ENCODE results near the gene LEMD2.

The LEMD2 gene

DNA sequence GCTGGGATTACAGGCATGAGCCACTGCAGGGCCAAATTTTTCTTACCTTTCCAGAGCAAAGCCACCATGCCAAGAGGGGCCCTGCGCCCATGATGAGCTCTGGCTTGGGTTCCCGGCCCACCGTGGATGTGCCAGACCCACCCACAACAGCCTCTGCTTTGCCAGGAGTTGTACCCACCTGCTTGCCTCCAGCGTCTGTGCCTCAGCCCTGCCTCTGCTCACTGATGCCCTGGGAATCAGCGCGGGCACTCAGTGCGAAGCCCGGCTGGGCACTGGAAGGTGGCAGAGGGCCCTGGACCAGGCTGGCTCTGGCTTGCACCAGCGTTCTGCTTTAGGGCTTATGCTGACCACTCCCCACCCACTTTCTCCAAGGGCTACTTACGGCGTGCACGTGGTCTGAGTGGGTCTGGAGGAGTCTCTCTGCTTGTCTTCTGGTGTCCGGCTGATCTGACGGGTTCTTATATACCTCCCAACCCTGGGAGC is 14.7 kb upstream of the LEMD2 start, which contains the start of gene MLN:
MLN (minus strand) TSS at position 433 of the 483 bp plus-strand sequence. CDS start 2,840 bp downstream, outside the sequence.
- Histone ChIP-seq H3K27ac (ENCODE audit: low read length) (no peak within 1 kb of the TSS), H3K36me3 (ENCODE audit: control insufficient read depth in 2 of 2, insufficient read depth in 2 of 2, low read length in 2 of 2) (no peaks in the 10 kb centered on the region), H3K9ac (ENCODE audit: low read length in 2 of 2) (no peak within 1 kb of the TSS), H3K4me3 (ENCODE audit: low read length in 2 of 2) (no peak within 1 kb of the TSS), H3K9me3 (ENCODE audit: control insufficient read depth in 2 of 2, low read length in 2 of 2) (no peaks in the 10 kb centered on the region), H3K4me1 (ENCODE audit: control insufficient read depth, insufficient read depth, low read length) (no peaks in the 10 kb centered on the region), H3K27me3 (ENCODE audit: control insufficient read depth in 1 of 2, insufficient read depth in 2 of 2, low read length in 2 of 2) (peaks cover 17 to 31% of the 10 kb centered on the region in 2 donors)

DNA sequence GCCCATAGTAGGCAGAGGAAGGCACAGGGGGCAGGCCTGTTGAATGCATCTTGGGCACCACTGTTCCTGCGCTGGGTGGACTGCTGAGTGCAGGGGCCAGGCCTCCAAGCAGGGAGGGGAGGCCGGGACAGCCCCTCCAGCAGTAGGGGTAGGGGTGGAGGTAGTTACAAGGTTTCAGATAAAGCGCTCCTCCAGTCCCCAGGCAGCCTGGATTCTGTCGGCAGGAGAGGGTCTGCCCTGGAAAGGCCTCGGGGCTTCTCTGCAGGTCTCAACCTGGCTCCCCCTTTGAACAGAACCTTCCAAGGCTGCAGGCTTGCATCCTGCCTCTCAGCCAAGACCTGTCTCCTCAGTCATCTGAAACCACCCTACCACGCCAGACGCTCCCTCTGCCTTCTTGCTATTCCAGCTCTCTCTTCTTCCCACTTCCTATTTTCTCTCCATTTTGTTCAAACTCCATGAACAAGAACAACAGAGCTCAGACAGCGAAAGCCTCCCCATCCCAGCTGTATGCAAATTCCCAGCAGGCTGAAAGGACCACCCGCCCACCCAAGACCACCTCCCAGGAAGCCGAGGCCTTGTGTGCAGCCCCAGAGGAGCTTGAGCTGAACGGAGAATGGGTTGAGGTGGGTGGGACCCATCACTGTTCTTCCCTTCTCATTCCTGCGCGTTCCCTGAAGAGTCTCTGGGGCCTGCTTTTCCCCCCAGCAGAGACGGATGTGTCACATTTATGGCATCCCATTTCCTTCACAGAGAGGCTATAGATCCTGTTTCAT is 13.4 kb upstream of the LEMD2 start:
- Histone ChIP-seq H3K9me3 (ENCODE audit: control insufficient read depth in 2 of 2, low read length in 2 of 2) (no peaks in the 10 kb centered on the region), H3K9ac (ENCODE audit: low read length in 2 of 2) (no peak overlapping the region), H3K4me3 (ENCODE audit: low read length in 2 of 2) (no peak overlapping the region), H3K4me1 (ENCODE audit: control insufficient read depth, insufficient read depth, low read length) (no peaks in the 10 kb centered on the region), H3K27ac (ENCODE audit: low read length) (no peak overlapping the region), H3K27me3 (ENCODE audit: control insufficient read depth in 1 of 2, insufficient read depth in 2 of 2, low read length in 2 of 2) (peaks cover 17 to 29% of the 10 kb centered on the region in 2 donors), H3K36me3 (ENCODE audit: control insufficient read depth in 2 of 2, insufficient read depth in 2 of 2, low read length in 2 of 2) (no peaks in the 10 kb centered on the region)

DNA sequence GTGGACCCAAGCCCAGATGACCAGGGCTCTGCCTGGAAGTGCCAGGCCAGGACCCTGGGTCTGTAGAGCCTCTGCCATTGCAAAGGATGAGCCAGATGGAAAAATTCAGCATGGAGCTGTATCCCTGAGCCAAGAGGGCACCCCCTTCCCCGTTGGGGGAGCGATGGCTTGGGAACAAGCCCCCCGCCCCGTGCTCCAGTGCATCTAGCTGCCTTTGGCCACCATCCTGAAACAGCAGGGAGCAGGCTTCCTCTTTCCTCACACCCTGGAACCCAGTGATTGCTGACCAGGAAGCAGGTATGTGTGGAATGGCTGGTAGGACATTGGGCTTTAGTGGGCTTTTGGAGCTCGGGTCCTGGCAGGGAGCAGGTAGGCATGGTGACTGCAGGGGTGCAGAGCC is 12.7 kb upstream of the LEMD2 start:
- Histone ChIP-seq H3K9ac (ENCODE audit: low read length in 2 of 2) (no peak overlapping the region), H3K9me3 (ENCODE audit: control insufficient read depth in 2 of 2, low read length in 2 of 2) (no peaks in the 10 kb centered on the region), H3K27ac (ENCODE audit: low read length) (no peak overlapping the region), H3K4me1 (ENCODE audit: control insufficient read depth, insufficient read depth, low read length) (no peaks in the 10 kb centered on the region), H3K27me3 (ENCODE audit: control insufficient read depth in 1 of 2, insufficient read depth in 2 of 2, low read length in 2 of 2) (peaks cover 17 to 29% of the 10 kb centered on the region in 2 donors), H3K4me3 (ENCODE audit: low read length in 2 of 2) (no peak overlapping the region), H3K36me3 (ENCODE audit: control insufficient read depth in 2 of 2, insufficient read depth in 2 of 2, low read length in 2 of 2) (no peaks in the 10 kb centered on the region)

DNA sequence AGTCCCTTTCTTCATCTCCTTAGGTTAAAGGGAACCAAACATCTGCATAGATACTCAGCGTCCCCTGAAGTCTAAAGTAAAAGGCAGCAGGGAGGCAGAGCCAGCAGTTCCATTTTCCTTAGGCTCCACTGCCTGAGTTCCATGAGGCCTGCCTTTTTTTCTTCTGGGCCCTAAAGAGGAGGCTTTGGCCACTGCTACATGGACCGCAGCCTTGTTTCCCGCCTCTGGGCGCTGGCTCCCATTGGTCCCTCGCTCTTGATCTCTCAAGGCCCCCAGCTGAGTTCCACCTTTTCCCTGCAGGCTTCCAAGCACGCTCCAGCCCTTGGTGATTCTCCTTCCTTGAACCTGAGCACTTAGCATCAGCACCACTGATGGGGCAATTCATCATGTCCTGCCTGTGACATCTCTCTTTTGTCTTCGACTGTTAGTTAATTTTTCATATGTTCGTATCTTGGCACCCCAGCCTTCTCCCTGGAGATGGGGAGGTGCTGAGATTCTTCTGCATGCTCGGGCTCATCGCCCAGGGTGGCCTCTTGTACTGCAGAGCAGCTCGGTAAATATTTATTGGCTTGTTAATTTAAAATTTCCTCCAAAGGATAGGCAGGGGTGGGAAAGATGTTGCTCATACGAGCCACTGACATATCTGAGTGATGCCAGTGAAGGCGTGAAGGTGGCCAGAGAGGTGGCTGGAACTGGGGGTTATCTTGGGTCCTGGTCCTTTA is 11.5 kb upstream of the LEMD2 start:
- Histone ChIP-seq H3K36me3 (ENCODE audit: control insufficient read depth in 2 of 2, insufficient read depth in 2 of 2, low read length in 2 of 2) (no peaks in the 10 kb centered on the region), H3K4me3 (ENCODE audit: low read length in 2 of 2) (no peak overlapping the region), H3K9me3 (ENCODE audit: control insufficient read depth in 2 of 2, low read length in 2 of 2) (no peaks in the 10 kb centered on the region), H3K4me1 (ENCODE audit: control insufficient read depth, insufficient read depth, low read length) (no peaks in the 10 kb centered on the region), H3K27ac (ENCODE audit: low read length) (no peak overlapping the region), H3K9ac (ENCODE audit: low read length in 2 of 2) (no peak overlapping the region), H3K27me3 (ENCODE audit: control insufficient read depth in 1 of 2, insufficient read depth in 2 of 2, low read length in 2 of 2) (peaks cover 18 to 34% of the 10 kb centered on the region in 2 donors)

DNA sequence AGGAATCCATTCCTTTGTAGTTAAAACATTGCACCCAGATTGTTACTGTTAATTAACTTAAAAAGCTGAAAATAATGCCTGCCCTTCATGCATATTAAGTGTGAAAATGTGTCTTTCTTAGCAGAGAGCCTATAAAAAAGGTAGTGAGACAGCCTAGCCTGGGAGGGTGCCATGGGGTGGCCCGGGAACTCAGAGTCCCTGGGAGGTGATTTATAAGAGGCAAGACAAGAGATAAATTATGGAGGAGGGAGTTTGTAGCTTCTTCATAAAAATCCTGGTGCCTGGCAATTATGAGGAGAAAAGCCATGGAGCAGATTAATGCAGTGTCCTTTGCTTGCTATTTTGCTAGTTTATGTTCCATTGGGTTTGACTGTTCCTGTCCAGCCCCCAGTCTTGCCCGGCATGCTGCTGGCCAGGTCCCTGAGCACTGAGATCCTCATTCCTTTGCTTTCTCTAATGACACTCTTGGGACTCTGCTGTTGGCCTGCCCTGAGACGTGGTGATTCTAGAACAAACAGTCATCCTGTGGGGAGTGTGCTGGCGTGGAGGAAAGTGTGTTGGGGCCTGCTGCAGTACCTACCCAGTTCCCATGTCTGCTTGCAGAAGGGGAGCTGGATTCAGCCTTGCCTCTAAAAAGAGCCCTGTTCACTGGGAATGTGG is 10.7 kb upstream of the LEMD2 start:
- Histone ChIP-seq H3K36me3 (ENCODE audit: control insufficient read depth in 2 of 2, insufficient read depth in 2 of 2, low read length in 2 of 2) (no peaks in the 10 kb centered on the region), H3K9ac (ENCODE audit: low read length in 2 of 2) (no peak overlapping the region), H3K27ac (ENCODE audit: low read length) (no peak overlapping the region), H3K9me3 (ENCODE audit: control insufficient read depth in 2 of 2, low read length in 2 of 2) (no peaks in the 10 kb centered on the region), H3K4me3 (ENCODE audit: low read length in 2 of 2) (no peak overlapping the region), H3K4me1 (ENCODE audit: control insufficient read depth, insufficient read depth, low read length) (no peaks in the 10 kb centered on the region), H3K27me3 (ENCODE audit: control insufficient read depth in 1 of 2, insufficient read depth in 2 of 2, low read length in 2 of 2) (peaks cover 16 to 31% of the 10 kb centered on the region in 2 donors)

DNA sequence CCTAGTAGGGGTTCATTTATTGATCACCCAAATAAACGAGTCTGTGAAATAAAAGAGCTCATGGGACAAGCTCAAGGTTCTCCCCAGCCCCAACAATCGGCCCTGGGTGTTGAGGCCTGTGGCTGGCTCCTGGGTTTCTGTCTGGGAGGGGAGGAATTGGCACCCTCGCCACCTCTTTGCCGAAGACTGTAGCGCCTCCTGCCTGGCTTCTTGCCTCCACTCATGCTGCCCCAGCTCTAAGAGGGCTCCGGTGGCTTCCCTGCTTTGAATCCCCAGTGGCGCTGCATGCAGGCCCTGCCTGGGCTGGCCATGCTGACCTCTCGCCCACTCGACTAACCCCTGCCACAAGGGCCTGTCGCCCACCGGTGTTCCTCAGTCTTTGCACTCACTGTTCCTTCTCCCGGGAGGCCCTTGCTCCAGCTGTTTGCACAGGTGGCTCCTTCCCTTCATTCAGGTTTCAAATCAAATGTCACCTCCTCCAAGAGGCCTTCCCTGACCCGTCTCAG is 9.5 kb upstream of the LEMD2 start:
- Histone ChIP-seq H3K27ac (ENCODE audit: low read length) (no peak overlapping the region), H3K4me1 (ENCODE audit: control insufficient read depth, insufficient read depth, low read length) (no peaks in the 10 kb centered on the region), H3K27me3 (ENCODE audit: control insufficient read depth in 1 of 2, insufficient read depth in 2 of 2, low read length in 2 of 2) (peaks cover 16 to 32% of the 10 kb centered on the region in 2 donors), H3K36me3 (ENCODE audit: control insufficient read depth in 2 of 2, insufficient read depth in 2 of 2, low read length in 2 of 2) (no peaks in the 10 kb centered on the region), H3K9me3 (ENCODE audit: control insufficient read depth in 2 of 2, low read length in 2 of 2) (no peaks in the 10 kb centered on the region), H3K4me3 (ENCODE audit: low read length in 2 of 2) (no peak overlapping the region), H3K9ac (ENCODE audit: low read length in 2 of 2) (no peak overlapping the region)

DNA sequence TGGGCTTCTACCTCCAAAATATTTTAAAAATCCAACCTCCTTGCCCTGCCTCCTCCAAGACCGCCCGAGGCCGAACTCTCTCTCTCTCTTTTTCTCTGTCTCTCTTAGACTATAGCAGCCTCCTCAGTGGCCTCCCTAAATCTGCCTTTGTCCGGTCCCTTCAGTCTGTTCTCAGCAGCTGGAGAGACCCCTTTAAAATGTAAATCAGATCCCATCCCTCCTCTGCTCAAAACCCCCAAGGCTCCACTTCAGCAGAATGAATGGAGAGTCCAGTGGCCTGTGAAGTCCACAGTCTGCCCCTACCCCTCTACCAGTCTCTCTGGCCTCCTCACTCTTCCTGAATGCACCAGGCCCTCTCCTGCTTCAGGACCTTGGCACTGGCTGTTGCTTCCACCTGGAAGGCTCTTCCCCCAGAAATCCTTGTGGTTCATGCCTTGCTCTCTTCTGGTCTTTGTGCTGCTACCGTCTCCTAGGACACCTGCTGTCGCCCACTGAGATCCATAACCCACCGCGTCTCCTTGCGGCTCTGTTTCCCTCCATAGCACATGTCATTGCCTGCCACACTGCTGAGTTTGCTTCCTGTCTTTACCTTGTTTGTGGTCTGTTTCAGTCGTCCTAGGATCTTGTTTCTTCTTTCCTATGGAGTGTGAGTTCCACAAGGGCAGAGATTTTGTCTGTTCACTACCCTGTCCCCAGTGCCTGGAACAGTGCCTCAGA is 8.9 kb upstream of the LEMD2 start:
- Histone ChIP-seq H3K9me3 (ENCODE audit: control insufficient read depth in 2 of 2, low read length in 2 of 2) (no peaks in the 10 kb centered on the region), H3K4me1 (ENCODE audit: control insufficient read depth, insufficient read depth, low read length) (no peaks in the 10 kb centered on the region), H3K36me3 (ENCODE audit: control insufficient read depth in 2 of 2, insufficient read depth in 2 of 2, low read length in 2 of 2) (no peaks in the 10 kb centered on the region), H3K4me3 (ENCODE audit: low read length in 2 of 2) (no peak overlapping the region), H3K9ac (ENCODE audit: low read length in 2 of 2) (no peak overlapping the region), H3K27ac (ENCODE audit: low read length) (no peak overlapping the region), H3K27me3 (ENCODE audit: control insufficient read depth in 1 of 2, insufficient read depth in 2 of 2, low read length in 2 of 2) (peaks cover 16 to 33% of the 10 kb centered on the region in 2 donors)

DNA sequence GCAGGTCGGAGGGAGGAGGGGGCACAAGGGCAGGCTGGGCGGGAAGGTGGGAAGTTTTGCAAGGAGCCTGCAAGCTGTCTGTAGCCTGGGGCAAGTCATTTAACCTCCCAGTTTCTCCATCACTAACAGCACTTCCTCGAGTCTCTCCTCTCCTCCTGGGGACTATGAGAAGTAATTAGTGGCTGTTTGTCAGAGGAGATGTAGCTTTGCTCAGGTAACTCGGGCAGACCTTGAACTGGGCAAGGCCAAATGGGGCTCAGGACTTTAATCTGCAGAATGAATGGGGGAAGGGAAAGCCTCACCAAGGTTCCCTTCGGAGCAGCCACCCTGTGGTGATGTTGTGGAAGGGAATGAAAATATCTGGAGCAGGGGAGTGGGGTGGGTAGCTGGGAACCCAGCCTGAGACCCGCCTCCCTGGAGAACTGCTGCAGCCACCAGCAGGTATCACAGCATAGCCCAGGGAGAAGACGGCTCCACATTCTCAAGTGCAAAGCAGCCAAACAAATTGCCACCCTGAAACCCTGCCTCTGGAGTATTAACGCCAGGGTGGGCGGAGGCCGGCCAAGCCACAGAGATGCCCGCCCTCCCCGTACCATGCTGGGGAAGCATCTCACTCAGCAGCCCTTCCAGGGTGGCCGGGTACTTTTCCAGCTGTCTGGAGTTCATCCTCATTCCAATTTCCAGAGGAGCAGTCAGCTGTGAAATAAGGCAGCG is 6.1 kb upstream of the LEMD2 start:
- Histone ChIP-seq H3K27me3 (ENCODE audit: control insufficient read depth in 1 of 2, insufficient read depth in 2 of 2, low read length in 2 of 2) (peaks cover 10 to 23% of the 10 kb centered on the region in 2 donors), H3K4me1 (ENCODE audit: control insufficient read depth, insufficient read depth, low read length) (no peaks in the 10 kb centered on the region), H3K36me3 (ENCODE audit: control insufficient read depth in 2 of 2, insufficient read depth in 2 of 2, low read length in 2 of 2) (no peaks in the 10 kb centered on the region), H3K27ac (ENCODE audit: low read length) (no peak overlapping the region), H3K4me3 (ENCODE audit: low read length in 2 of 2) (no peak overlapping the region), H3K9ac (ENCODE audit: low read length in 2 of 2) (no peak overlapping the region), H3K9me3 (ENCODE audit: control insufficient read depth in 2 of 2, low read length in 2 of 2) (no peaks in the 10 kb centered on the region)

DNA sequence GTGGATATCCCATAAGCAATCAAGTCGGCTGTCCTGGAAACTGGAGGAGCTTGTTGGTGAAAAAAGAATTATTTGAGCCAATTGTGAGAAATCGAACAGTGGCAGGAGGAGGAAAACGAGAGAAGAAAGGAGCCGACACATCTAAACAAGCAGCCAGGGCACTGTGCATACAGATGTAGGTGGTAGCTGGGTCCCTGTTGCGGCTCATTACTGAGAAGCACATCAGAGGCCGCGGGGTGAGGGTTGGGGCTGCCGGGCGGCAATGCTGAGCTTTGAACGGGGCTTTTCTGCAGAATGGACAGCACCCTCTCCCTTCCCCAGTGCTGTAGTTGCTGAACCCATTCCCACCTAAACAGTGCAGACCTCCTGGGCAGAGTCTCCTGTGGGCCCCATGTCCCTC is 4.1 kb upstream of the LEMD2 start:
- no peak overlapping the region for H3K27ac ChIP-seq (ENCODE audit: low read length)

More for the DNA sequence above, 4.1 kb upstream of the LEMD2 start:
- H3K27me3 ChIP-seq (ENCODE audit: control insufficient read depth in 1 of 2, insufficient read depth in 2 of 2, low read length in 2 of 2) = peaks cover 4 to 15% of the 10 kb centered on the region in 2 donors
- H3K9me3 ChIP-seq (ENCODE audit: control insufficient read depth in 2 of 2, low read length in 2 of 2) = no peaks in the 10 kb centered on the region
- H3K4me1 ChIP-seq (ENCODE audit: control insufficient read depth, insufficient read depth, low read length) = peaks cover 6% of the 10 kb centered on the region
- no peak overlapping the region for H3K4me3 ChIP-seq (ENCODE audit: low read length in 2 of 2)
- no peaks in the 10 kb centered on the region for H3K36me3 ChIP-seq (ENCODE audit: control insufficient read depth in 2 of 2, insufficient read depth in 2 of 2, low read length in 2 of 2)
- no peak overlapping the region for H3K9ac ChIP-seq (ENCODE audit: low read length in 2 of 2)

All from stomach smooth muscle (tissue), 2 donors.